Bladder microvascular endothelial cell (primary cell): ENCODE data around the gene MTCP1. TPM values are rescaled to one million over a fixed set of nuclear protein-coding genes. Genes with fewer than 3 reads are reported as not detected.

Experiments used
- total RNA-seq: library from RNA; depleted of rRNA; stranded (reverse); fragments of >200 nt; gene quantifications from 2 replicates; pipeline ENCODE4 v1.2.3, GENCODE V29; 2014

The MTCP1 gene
- 14.2 and 16.2 TPM in 2 replicates for total RNA-seq

GRCh38 chrX:155070975-155071693, at the start of gene MTCP1, which contains the start of the genes BRCC3 and CMC4:
MTCP1 (minus strand) TSS chrX:155071136; CDS start chrX:155066010, 5,126 bp downstream.
BRCC3 (plus strand) TSS chrX:155071508; CDS start chrX:155071528, 20 bp downstream.
CMC4 (minus strand) TSS chrX:155071136; CDS start chrX:155064023, 7,113 bp downstream.

GRCh38 chrX:155026727-155027508, 44.0 kb downstream of the MTCP1 start, which contains the start of gene FUNDC2:
FUNDC2 (plus strand) TSS chrX:155026844; CDS start chrX:155026939, 95 bp downstream.

GRCh38 chrX:155022585-155022984, 48.4 kb downstream of the MTCP1 start, which contains the start of gene F8:
F8 (minus strand) TSS chrX:155022723; CDS start chrX:155022552, 171 bp downstream.

Other genes with a start within 250 kb of the MTCP1 start
- not detected in 2 replicates for gene SMIM9, start 236.5 kb downstream of the MTCP1 start, total RNA-seq
- gene F8A1, start 184.8 kb downstream of the MTCP1 start, total RNA-seq: 1.3 and 2.3 TPM in 2 replicates
- gene F8, start 48.4 kb downstream of the MTCP1 start, total RNA-seq: 2.4 and 3.1 TPM in 2 replicates
- 32.5 and 87.5 TPM in 2 replicates for gene FUNDC2, start 44.3 kb downstream of the MTCP1 start, total RNA-seq
- 3.9 and 5.3 TPM in 2 replicates for gene CMC4, start within 50 bp of the MTCP1 start, total RNA-seq
- 12.6 and 15.2 TPM in 2 replicates for gene BRCC3, start 372 bp upstream of the MTCP1 start, total RNA-seq
- gene VBP1, start 145.3 kb upstream of the MTCP1 start, total RNA-seq: 55.2 and 56.5 TPM in 2 replicates
- gene RAB39B, start 193.4 kb upstream of the MTCP1 start, total RNA-seq: under 0.01 and 0.38 TPM in 2 replicates